Activated CD8-positive, alpha-beta T cell treated with anti-CD3 and anti-CD28 coated beads for 36 hours (primary cell): ENCODE results near the gene FKBP4. TPM values are rescaled to one million over a fixed set of nuclear protein-coding genes. Genes with fewer than 3 reads are reported as not detected.

Experiments
- ATAC-seq: fragments of 200-7000 bp; cut with Tn5 transposase; one replicate; pipeline ENCODE4 v1.10.0; 2021; ENCODE audit warnings: mild to moderate bottlenecking, moderate library complexity
- CTCF ChIA-PET: fragments of 350-600 bp; sonication (Branson Sonifier 250); formaldehyde crosslinking; loops from one replicate; lab custom pipeline; 2021; ENCODE audit warnings: antibody characterized with exemption; lab: Charles Lee
- POLR2A ChIA-PET: fragments of 350-600 bp; sonication (Branson Sonifier 250); formaldehyde crosslinking; loops from one replicate; lab custom pipeline; 2021; ENCODE audit warnings: antibody characterized with exemption; lab: Charles Lee
- DNase-seq: peaks from one replicate; pipeline ENCODE4 v3.0.0-alpha.2; 2020
- H3K27ac Mint-ChIP-seq: one replicate; pipeline ENCODE4 v1.8.0; 2021; ENCODE audit warnings: mild to moderate bottlenecking, mixed read lengths
- H3K27me3 Mint-ChIP-seq: one replicate; pipeline ENCODE4 v1.8.0; 2021; ENCODE audit warnings: mixed read lengths
- H3K36me3 Mint-ChIP-seq: one replicate; pipeline ENCODE4 v1.8.0; 2021; ENCODE audit warnings: low read depth, mixed read lengths
- H3K4me1 Mint-ChIP-seq: one replicate; pipeline ENCODE4 v1.8.0; 2021; ENCODE audit warnings: low read depth, mixed read lengths
- H3K4me3 Mint-ChIP-seq: one replicate; pipeline ENCODE4 v1.8.0; 2021; ENCODE audit warnings: mild to moderate bottlenecking, moderate library complexity, mixed read lengths
- H3K9me3 Mint-ChIP-seq: one replicate; pipeline ENCODE4 v1.8.0; 2021; ENCODE audit warnings: mixed read lengths
- intact Hi-C: fragments of 100-400 bp; cut with micrococcal nuclease; formaldehyde crosslinking; loops from one replicate; pipeline ENCODE4 v1.10.0; 2022
- total RNA-seq, 2 experiments: library from RNA; stranded (reverse); gene quantifications; one replicate each; pipeline ENCODE4 v1.2.3, GENCODE V29; 2021
- TF ChIP-seq, protein P1 (sequence below): fragments of 200-600 bp; IDR thresholded peaks from one replicate; pipeline ENCODE4 v1.8.0; 2022; ENCODE audit warnings: antibody characterized with exemption, mild to moderate bottlenecking

Gene FKBP4
- total RNA-seq, 2 experiments from 2014 or later: 206 to 219 TPM

DNA sequence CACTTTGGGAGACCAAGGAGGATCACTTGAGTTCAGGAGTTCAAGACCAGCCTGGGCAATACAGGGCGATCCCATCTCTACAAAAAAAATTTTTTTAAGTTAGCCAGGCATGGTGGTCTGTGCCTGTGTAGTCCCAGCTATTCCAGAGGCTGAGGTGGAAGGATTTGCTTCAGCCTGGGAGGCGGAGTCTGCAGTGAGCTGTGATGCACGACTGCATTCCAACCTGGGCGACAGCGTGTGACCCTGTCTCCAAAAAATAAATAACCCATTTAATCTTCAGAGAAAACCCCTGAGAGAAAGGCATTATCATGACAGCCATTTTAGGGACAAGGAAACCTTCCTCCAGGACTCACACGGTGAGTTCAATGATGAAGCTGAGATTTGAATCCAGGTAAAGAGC, 3.7 kb upstream of the FKBP4 start:
- ATAC-seq (no peak), DNase-seq (no peak)
- H3K36me3 Mint-ChIP-seq: peaks cover 3% of the 10 kb centered on the region
- H3K27ac Mint-ChIP-seq: no peak overlapping the region
- no peaks in the 10 kb centered on the region for H3K9me3 Mint-ChIP-seq
- H3K27me3 Mint-ChIP-seq: no peaks in the 10 kb centered on the region
- ChIA-PET POLR2A (no interaction called here), CTCF (interaction anchor here (1.5 to 3.6 kb wide), 2 partner anchors 100 to 108 kb away, joined by 7 to 12 read pairs; no protein-coding TSS in a partner anchor)
- H3K4me1 Mint-ChIP-seq: peaks cover 2% of the 10 kb centered on the region
- TF ChIP-seq, protein P1, sequence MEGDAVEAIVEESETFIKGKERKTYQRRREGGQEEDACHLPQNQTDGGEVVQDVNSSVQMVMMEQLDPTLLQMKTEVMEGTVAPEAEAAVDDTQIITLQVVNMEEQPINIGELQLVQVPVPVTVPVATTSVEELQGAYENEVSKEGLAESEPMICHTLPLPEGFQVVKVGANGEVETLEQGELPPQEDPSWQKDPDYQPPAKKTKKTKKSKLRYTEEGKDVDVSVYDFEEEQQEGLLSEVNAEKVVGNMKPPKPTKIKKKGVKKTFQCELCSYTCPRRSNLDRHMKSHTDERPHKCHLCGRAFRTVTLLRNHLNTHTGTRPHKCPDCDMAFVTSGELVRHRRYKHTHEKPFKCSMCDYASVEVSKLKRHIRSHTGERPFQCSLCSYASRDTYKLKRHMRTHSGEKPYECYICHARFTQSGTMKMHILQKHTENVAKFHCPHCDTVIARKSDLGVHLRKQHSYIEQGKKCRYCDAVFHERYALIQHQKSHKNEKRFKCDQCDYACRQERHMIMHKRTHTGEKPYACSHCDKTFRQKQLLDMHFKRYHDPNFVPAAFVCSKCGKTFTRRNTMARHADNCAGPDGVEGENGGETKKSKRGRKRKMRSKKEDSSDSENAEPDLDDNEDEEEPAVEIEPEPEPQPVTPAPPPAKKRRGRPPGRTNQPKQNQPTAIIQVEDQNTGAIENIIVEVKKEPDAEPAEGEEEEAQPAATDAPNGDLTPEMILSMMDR: no peak
- intact Hi-C loops: no loop called here
- no peak overlapping the region for H3K4me3 Mint-ChIP-seq

DNA sequence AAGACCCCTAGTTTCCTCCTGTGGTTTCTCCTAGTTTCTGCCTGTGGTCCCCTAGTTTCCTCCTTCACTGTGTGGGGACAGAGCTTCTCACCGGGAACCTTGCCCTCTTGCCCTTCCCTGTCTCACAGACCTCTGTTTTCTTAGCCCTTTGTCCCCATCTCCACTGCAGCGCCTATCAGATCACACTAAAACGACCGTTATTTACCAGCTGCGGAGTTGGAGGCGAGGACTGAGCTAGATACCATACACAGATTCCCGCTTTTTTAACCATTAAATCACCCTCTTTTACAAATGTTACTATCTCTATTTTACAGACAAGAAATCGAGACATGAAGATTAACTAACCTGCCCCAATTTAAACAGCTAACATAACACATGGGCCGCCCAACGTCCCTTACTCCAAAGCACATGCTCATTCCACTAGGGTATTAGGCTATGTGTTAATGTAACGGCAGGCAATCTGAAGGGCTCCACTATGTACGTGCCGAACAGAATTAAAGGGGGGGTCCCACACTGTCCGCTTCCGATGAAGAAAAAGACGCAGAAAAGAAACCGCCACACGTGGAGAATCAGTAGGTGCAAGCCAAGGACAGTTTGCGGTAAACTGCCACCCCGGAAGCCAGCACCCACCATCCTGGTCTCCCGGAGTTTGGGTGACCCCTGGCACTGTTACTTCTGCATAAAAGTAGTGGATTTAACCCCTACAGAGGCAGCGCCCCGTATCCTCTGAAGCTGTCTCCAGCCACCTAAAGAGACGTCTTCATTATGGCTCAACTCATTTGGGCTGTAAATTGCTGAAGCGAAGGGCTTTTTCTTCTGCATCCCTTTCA, 1.9 kb upstream of the FKBP4 start:
- ChIA-PET CTCF (interaction anchor here (1.5 to 3.6 kb wide), 3 partner anchors 9 to 110 kb away, joined by 7 to 12 read pairs (median 11); no protein-coding TSS in a partner anchor), POLR2A (interaction anchor here (0.5 kb wide), 1 partner anchor 122 kb away, joined by 3 read pairs; no protein-coding TSS in a partner anchor)
- H3K27ac Mint-ChIP-seq: no peak overlapping the region
- intact Hi-C loops: no loop called here
- H3K4me1 Mint-ChIP-seq: peaks cover 15% of the 10 kb centered on the region
- no peak for ATAC-seq
- H3K36me3 Mint-ChIP-seq: peaks cover 21% of the 10 kb centered on the region
- DNase-seq: no peak
- H3K4me3 Mint-ChIP-seq: peak overlapping the region; percentile 72
- no peaks in the 10 kb centered on the region for H3K9me3 Mint-ChIP-seq
- H3K27me3 Mint-ChIP-seq: no peaks in the 10 kb centered on the region
- TF ChIP-seq, protein P1: no peak

DNA sequence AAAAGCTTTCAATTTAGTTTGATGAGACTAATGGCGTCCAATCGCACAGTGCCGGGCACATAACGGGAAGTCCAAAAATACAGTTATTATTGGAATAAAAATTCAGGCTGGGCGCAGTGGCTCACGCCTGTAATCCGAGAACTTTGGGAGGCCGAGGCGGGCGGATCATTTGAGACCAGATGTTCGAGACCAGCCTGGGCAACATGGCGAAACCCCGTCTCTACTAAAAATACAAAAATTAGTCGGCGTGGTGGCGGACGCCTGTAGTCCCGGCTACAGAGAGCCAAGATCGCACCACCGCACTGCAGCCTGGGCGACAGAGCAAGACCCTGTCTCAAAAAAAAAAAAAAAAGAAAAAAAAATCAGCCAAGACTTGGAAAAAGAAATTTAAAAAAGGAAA, 1.2 kb upstream of the FKBP4 start:
- ChIA-PET CTCF (interaction anchor here (1.4 to 3.7 kb wide), 3 partner anchors 9 to 102 kb away, joined by 7 to 21 read pairs (median 11); no protein-coding TSS in a partner anchor), POLR2A (no interaction called here)
- ATAC-seq (no peak), DNase-seq (no peak)
- peaks cover 28% of the 10 kb centered on the region for H3K36me3 Mint-ChIP-seq
- TF ChIP-seq, protein P1: no peak
- intact Hi-C loops: no loop called here
- H3K4me3 Mint-ChIP-seq: peak overlapping the region; percentile 72
- H3K27ac Mint-ChIP-seq: no peak overlapping the region
- H3K27me3 Mint-ChIP-seq: no peaks in the 10 kb centered on the region
- H3K4me1 Mint-ChIP-seq: peaks cover 22% of the 10 kb centered on the region
- H3K9me3 Mint-ChIP-seq: no peaks in the 10 kb centered on the region

DNA sequence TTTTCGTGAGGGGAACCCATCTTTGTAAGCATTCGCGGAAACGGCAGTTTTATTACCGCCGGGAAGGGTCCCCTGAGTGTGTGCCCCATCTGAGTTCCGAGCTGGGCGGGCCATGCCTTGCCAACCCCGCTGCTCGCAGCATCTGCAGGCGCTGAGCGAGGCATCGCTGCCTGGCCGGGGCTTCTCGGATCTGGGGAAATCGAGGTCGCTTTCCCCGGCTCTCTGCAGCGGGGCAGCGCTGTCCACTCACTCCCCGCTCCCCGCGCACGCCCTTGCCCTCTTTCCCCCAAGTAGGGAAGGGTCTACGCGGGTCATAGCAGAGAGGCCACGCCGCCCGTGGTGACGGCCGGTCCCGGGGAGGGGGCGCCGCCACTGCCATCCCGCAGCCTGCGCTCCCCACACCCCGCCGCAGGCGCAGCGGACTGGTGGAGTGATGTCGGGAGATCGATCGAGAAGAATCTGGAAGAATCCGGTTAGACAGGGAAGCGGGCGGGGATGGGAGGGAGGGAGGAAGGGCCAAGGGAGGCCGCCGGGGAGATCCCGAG, 507 bp upstream of the FKBP4 start:
- ATAC-seq (peak; percentile 7), DNase-seq (peak; percentile 29)
- ChIA-PET POLR2A (interaction anchor here (0.7 to 3.0 kb wide), 5 partner anchors 9 to 103 kb away, joined by 3 to 27 read pairs (median 13); partner anchors contain the start of gene ITFG2), CTCF (interaction anchor here (1.2 to 3.7 kb wide), 4 partner anchors 10 to 103 kb away, joined by 3 to 21 read pairs (median 9); no protein-coding TSS in a partner anchor)
- H3K27ac Mint-ChIP-seq: peak overlapping the region; percentile 70
- no peaks in the 10 kb centered on the region for H3K9me3 Mint-ChIP-seq
- TF ChIP-seq, protein P1: no peak
- no peaks in the 10 kb centered on the region for H3K27me3 Mint-ChIP-seq
- intact Hi-C loops: no loop called here
- peaks cover 26% of the 10 kb centered on the region for H3K4me1 Mint-ChIP-seq
- H3K4me3 Mint-ChIP-seq: peak overlapping the region; percentile 72
- peaks cover 35% of the 10 kb centered on the region for H3K36me3 Mint-ChIP-seq
